ENCODE measurements around the gene PRKAA1.
"Not testable (repeated sequence)": the region's sequence is repeated elsewhere in the genome, so short reads cannot be mapped to it uniquely, and the experiment has no call there.

PRKAA1 gene

DNA sequence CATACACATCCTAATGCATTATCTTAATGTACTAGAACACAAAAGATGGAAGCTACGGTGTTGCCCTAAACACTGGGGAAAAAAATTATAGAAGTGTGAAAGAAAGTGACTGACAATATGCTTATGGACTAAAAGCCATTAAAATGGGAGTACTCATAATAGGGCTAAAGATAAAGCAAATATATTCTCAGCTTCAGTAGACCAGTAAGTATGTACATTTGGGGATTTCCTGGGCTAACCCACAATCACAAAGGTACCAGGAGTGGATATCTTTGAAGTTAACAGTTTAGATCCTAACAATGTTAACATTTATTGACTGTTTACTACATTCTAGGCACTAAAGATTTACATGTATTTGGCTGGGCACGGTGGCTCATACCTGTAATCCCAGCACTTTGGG lies 81.6 kb downstream of the PRKAA1 start:
- peaks cover 9% of the 10 kb centered on the region for H3K9me3 ChIP-seq (ENCODE audit: control insufficient read depth, insufficient read depth, low read depth, low read length)
- no peak overlapping the region for H3K4me3 ChIP-seq (ENCODE audit: low read depth, low read length)
- no peaks in the 10 kb centered on the region for H3K27me3 ChIP-seq (ENCODE audit: control insufficient read depth, insufficient read depth, low read length)
- 0 out of 2 replicates have a peak, but pooled peaks cover 4% of the 10 kb centered on the region for H3K36me3 ChIP-seq (ENCODE audit: control insufficient read depth, insufficient read depth, low read length)
- H3K4me1 ChIP-seq (ENCODE audit: control insufficient read depth, insufficient read depth, low read length), result no peaks in the 10 kb centered on the region
- no peak overlapping the region for H3K9ac ChIP-seq (ENCODE audit: low read length)
- H3K27ac ChIP-seq (ENCODE audit: low read depth, low read length), result no peak overlapping the region

DNA sequence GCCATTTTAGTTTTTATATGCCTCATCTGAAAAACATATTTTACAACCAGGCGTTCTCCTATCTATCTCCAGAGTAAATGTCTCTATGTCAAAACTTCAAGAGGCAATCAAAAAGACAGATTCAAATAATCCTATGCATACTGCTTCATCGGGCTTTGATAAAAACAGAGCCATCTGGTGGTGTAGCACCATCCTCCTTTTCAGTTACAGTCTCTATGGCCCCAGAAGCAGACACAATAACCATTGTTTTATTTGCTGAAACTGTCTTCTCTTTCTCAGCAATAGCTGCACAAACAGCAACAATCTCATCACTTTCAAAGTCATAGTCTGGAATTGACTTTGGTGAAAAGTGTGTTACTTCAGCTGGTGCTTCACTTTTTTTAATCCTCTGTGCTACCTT lies 82.2 kb downstream of the PRKAA1 start:
- H3K4me1 ChIP-seq (ENCODE audit: control insufficient read depth, insufficient read depth, low read length), result no peaks in the 10 kb centered on the region
- no peak overlapping the region for H3K4me3 ChIP-seq (ENCODE audit: low read depth, low read length)
- 0 out of 2 replicates have a peak, but pooled peaks cover 3% of the 10 kb centered on the region for H3K36me3 ChIP-seq (ENCODE audit: control insufficient read depth, insufficient read depth, low read length)
- H3K27me3 ChIP-seq (ENCODE audit: control insufficient read depth, insufficient read depth, low read length), result no peaks in the 10 kb centered on the region
- peaks cover 5% of the 10 kb centered on the region for H3K9me3 ChIP-seq (ENCODE audit: control insufficient read depth, insufficient read depth, low read depth, low read length)
- H3K27ac ChIP-seq (ENCODE audit: low read depth, low read length), result no peak overlapping the region
- no peak overlapping the region for H3K9ac ChIP-seq (ENCODE audit: low read length)

DNA sequence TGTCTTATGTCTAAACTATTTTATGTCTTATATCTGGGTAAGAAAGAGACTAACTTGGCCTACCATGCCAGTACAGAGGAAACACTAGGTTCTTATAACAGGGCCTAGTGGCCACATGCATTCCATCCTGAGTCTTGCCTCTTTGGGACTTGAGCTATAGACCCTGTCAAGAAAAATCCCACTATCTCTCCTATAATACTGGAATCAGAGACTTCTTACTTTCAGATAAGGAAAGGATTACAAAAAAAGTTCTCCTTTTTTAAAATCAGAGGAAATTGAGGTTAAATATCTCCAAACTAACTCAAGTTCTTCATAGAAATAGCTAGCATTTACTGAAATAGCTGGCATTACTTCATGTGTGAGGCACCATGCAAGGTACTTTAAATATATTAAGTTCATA lies 84.2 kb downstream of the PRKAA1 start:
- Histone ChIP-seq H3K4me3 (ENCODE audit: low read depth, low read length) (no peak overlapping the region), H3K27ac (ENCODE audit: low read depth, low read length) (no peak overlapping the region), H3K9me3 (ENCODE audit: control insufficient read depth, insufficient read depth, low read depth, low read length) (no peaks in the 10 kb centered on the region), H3K27me3 (ENCODE audit: control insufficient read depth, insufficient read depth, low read length) (no peaks in the 10 kb centered on the region), H3K36me3 (ENCODE audit: control insufficient read depth, insufficient read depth, low read length) (no peaks in the 10 kb centered on the region), H3K9ac (ENCODE audit: low read length) (no peak overlapping the region), H3K4me1 (ENCODE audit: control insufficient read depth, insufficient read depth, low read length) (no peaks in the 10 kb centered on the region)

DNA sequence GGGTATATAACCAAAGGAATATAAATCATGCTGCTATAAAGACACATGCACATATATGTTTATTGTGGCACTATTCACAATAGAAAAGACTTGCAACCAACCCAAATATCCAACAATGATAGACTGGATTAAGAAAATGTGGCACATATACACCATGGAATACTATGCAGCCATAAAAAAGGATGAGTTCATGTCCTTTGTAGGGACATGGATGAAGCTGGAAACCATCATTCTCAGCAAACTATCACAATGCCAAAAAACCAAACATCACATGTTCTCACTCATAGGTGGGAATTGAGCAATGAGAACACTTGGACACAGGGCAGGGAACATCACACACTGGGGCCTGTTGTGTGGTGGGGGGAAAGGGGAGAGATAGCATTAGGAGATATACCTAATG lies 87.6 kb downstream of the PRKAA1 start:
- H3K4me3 ChIP-seq (ENCODE audit: low read depth, low read length); H3K27me3 ChIP-seq (ENCODE audit: control insufficient read depth, insufficient read depth, low read length); H3K9ac ChIP-seq (ENCODE audit: low read length); H3K9me3 ChIP-seq (ENCODE audit: control insufficient read depth, insufficient read depth, low read depth, low read length); H3K4me1 ChIP-seq (ENCODE audit: control insufficient read depth, insufficient read depth, low read length); H3K36me3 ChIP-seq (ENCODE audit: control insufficient read depth, insufficient read depth, low read length); H3K27ac ChIP-seq (ENCODE audit: low read depth, low read length): not testable (repeated sequence)
